Neural cell (in vitro differentiated cells): Measurements from ENCODE around the gene CPA1. TPM values are rescaled to one million over a fixed set of nuclear protein-coding genes. Genes with fewer than 3 reads are reported as not detected.

Source experiments
- H2AFZ ChIP-seq: fragments of 200-600, 300-800 bp; sonication (generic), shearing (Covaris generic); 2 replicates; pipeline ENCODE4 v1.6.0; 2014; ENCODE audit warnings: low read depth, mild to moderate bottlenecking, antibody characterized with exemption, low read length, moderate library complexity
- H3F3A ChIP-seq: fragments of 200-600 bp; shearing (Covaris generic); 2 replicates; pipeline ENCODE4 v1.6.1; 2016; ENCODE audit warnings: mild to moderate bottlenecking, moderate library complexity, mixed read lengths, antibody characterized with exemption, low read length; ENCODE audit not compliant: insufficient read depth, poor library complexity, severe bottlenecking
- H3K27ac ChIP-seq: fragments of 200-600, 300-800 bp; sonication (generic), shearing (Covaris generic); 2 replicates; pipeline ENCODE4 v1.5.1; 2014; ENCODE audit warnings: mild to moderate bottlenecking, low read length, moderate library complexity
- H3K27me3 ChIP-seq: fragments of 300-800, 200-600 bp; sonication (generic), shearing (Covaris generic); 2 replicates; pipeline ENCODE4 v1.6.0; 2014; ENCODE audit warnings: mild to moderate bottlenecking, low read depth, low read length, moderate library complexity; ENCODE audit not compliant: insufficient read depth
- H3K36me3 ChIP-seq: fragments of 300-800, 200-600 bp; sonication (generic), shearing (Covaris generic); 2 replicates; pipeline ENCODE4 v1.5.1; 2014; ENCODE audit warnings: mild to moderate bottlenecking, antibody characterized with exemption, low read length, moderate library complexity; ENCODE audit not compliant: insufficient read depth
- H3K4me2 ChIP-seq: fragments of 300-800, 200-600 bp; sonication (generic), shearing (Covaris generic); 2 replicates; pipeline ENCODE4 v1.6.0; 2014; ENCODE audit warnings: mild to moderate bottlenecking, low read length
- H3K4me3 ChIP-seq: fragments of 300-800, 200-600 bp; sonication (generic), shearing (Covaris generic); 2 replicates; pipeline ENCODE4 v1.5.1; 2014; ENCODE audit warnings: mild to moderate bottlenecking, low read length, moderate library complexity
- H3K79me2 ChIP-seq: fragments of 200-600 bp; shearing (Covaris generic); replicated peaks from 2 replicates; pipeline ENCODE4 v1.6.0; 2014; ENCODE audit warnings: mild to moderate bottlenecking, low read length, moderate library complexity; ENCODE audit not compliant: insufficient read depth
- H3K9ac ChIP-seq: fragments of 300-800, 200-600 bp; sonication (generic), shearing (Covaris generic); 2 replicates; pipeline ENCODE4 v1.6.1; 2016; ENCODE audit warnings: mild to moderate bottlenecking, low read length, mixed read lengths
- H3K9me2 ChIP-seq: fragments of 200-600 bp; shearing (Covaris generic); 2 replicates; pipeline ENCODE4 v1.6.1; 2016; ENCODE audit warnings: mild to moderate bottlenecking, low read length, mixed read lengths; ENCODE audit not compliant: insufficient read depth
- H3K9me3 ChIP-seq: fragments of 200-600, 300-800 bp; sonication (generic), shearing (Covaris generic); 2 replicates; pipeline ENCODE4 v1.6.1; 2016; ENCODE audit warnings: mild to moderate bottlenecking, mixed run types, low read length, moderate library complexity, mixed read lengths
- H4K20me1 ChIP-seq: fragments of 200-600 bp; shearing (Covaris generic); 2 replicates; pipeline ENCODE4 v1.6.1; 2016; ENCODE audit warnings: mild to moderate bottlenecking, mixed run types; ENCODE audit not compliant: insufficient read depth
- EP300 ChIP-seq: fragments of 450-650 bp; conservative IDR thresholded peaks from 2 replicates; pipeline ENCODE4 v1.6.1; 2014; ENCODE audit warnings: antibody characterized with exemption, mild to moderate bottlenecking, moderate library complexity; ENCODE audit not compliant: poor library complexity, severe bottlenecking
- EZH2 ChIP-seq: fragments of 200-600, 300-800 bp; shearing (Covaris generic), sonication (generic); IDR thresholded peaks from 2 replicates; pipeline ENCODE4 v1.6.1; 2014; ENCODE audit warnings: antibody characterized with exemption, low read length, borderline replicate concordance, mild to moderate bottlenecking; ENCODE audit not compliant: insufficient read depth, poor library complexity, severe bottlenecking
- MXI1 ChIP-seq: fragments of 450-650 bp; conservative IDR thresholded peaks from 2 replicates; pipeline ENCODE4 v1.6.1; 2014; ENCODE audit warnings: antibody characterized with exemption, mild to moderate bottlenecking; ENCODE audit not compliant: poor library complexity, severe bottlenecking
- POLR2AphosphoS5 ChIP-seq: IDR thresholded peaks from 2 replicates; pipeline ENCODE4 v1.6.1; 2012
- RAD21 ChIP-seq: fragments of 450-650 bp; conservative IDR thresholded peaks from 2 replicates; pipeline ENCODE4 v1.6.1; 2014; ENCODE audit warnings: antibody characterized with exemption, mild to moderate bottlenecking, moderate library complexity
- REST ChIP-seq: IDR thresholded peaks from 2 replicates; pipeline ENCODE4 v1.6.1; 2012; ENCODE audit warnings: borderline replicate concordance
- SMC3 ChIP-seq: fragments of 450-650 bp; conservative IDR thresholded peaks from 2 replicates; pipeline ENCODE4 v1.6.1; 2014; ENCODE audit warnings: antibody characterized with exemption, mild to moderate bottlenecking, moderate library complexity; ENCODE audit not compliant: poor library complexity
- TAF1 ChIP-seq: IDR thresholded peaks from 2 replicates; pipeline ENCODE4 v1.6.1; 2012; ENCODE audit warnings: low read depth
- polyA plus RNA-seq: library from polyadenylated mRNA; depleted of rRNA; stranded (reverse); fragments of >200 nt; gene quantifications from 2 replicates; pipeline ENCODE4 v1.2.3, GENCODE V29; 2014
- TF ChIP-seq, protein P1 (sequence below): fragments of 450-650 bp; IDR thresholded peaks from 2 replicates; pipeline ENCODE4 v1.5.1; 2014; ENCODE audit warnings: antibody characterized with exemption, mild to moderate bottlenecking, moderate library complexity; ENCODE audit not compliant: poor library complexity, severe bottlenecking

Gene CPA1
- polyA plus RNA-seq, 1 donor from 2014 or later = not detected

DNA sequence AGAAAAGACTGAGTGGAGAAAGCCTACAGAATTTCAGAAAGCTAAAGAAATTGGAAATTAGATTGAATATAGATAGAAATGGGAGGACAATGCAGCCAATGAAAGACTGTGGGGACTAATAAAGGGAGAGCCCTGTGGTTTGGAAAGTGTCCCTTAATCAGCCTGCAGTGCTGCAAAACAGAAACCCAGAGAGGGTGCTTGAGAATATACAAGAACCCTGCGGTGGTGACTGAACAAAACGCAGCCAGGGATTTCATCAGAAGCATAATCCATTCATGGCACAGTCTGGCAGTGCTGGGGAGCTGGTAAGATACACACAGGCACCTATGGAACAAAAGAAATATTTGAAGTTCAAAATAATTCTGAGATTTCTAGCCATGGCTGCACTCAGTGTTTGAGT, 41.4 kb downstream of the CPA1 start:
- Histone ChIP-seq H3K9me2 (no peaks in the 10 kb centered on the region), H3K27me3 (no peaks in the 10 kb centered on the region), H3K9me3 (no peaks in the 10 kb centered on the region), H2AFZ (peak overlapping the region; percentile 15), H3K27ac (peak overlapping the region; percentile 68), H4K20me1 (no peaks in the 10 kb centered on the region), H3K9ac (peak overlapping the region; percentile 29), H3K4me2 (peak overlapping the region; percentile 20), H3K79me2 (peaks cover 23% of the 10 kb centered on the region), H3F3A (no peaks in the 10 kb centered on the region), H3K36me3 (no peaks in the 10 kb centered on the region), H3K4me3 (peak overlapping the region; percentile 12)
- no peak for TF ChIP-seq MXI1
- TF ChIP-seq SMC3 = no peak
- no peak for TF ChIP-seq REST
- TF ChIP-seq POLR2AphosphoS5 = no peak
- no peak for TF ChIP-seq EP300
- no peak for TF ChIP-seq EZH2
- no peak for TF ChIP-seq TAF1

GRCh38 chr7:130423501-130424037, 43.3 kb downstream of the CPA1 start:
- no peaks in the 10 kb centered on the region for H3K36me3 ChIP-seq
- H3K9me2 ChIP-seq = no peaks in the 10 kb centered on the region
- TF ChIP-seq RAD21 = no peak
- TF ChIP-seq REST = no peak
- no peak for TF ChIP-seq TAF1
- TF ChIP-seq EP300 = no peak
- no peak for TF ChIP-seq MXI1
- TF ChIP-seq EZH2 = no peak
- TF ChIP-seq SMC3 = no peak
- TF ChIP-seq, protein P1, sequence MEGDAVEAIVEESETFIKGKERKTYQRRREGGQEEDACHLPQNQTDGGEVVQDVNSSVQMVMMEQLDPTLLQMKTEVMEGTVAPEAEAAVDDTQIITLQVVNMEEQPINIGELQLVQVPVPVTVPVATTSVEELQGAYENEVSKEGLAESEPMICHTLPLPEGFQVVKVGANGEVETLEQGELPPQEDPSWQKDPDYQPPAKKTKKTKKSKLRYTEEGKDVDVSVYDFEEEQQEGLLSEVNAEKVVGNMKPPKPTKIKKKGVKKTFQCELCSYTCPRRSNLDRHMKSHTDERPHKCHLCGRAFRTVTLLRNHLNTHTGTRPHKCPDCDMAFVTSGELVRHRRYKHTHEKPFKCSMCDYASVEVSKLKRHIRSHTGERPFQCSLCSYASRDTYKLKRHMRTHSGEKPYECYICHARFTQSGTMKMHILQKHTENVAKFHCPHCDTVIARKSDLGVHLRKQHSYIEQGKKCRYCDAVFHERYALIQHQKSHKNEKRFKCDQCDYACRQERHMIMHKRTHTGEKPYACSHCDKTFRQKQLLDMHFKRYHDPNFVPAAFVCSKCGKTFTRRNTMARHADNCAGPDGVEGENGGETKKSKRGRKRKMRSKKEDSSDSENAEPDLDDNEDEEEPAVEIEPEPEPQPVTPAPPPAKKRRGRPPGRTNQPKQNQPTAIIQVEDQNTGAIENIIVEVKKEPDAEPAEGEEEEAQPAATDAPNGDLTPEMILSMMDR = no peak
- TF ChIP-seq POLR2AphosphoS5 = no peak
- no peak overlapping the region for H3K4me3 ChIP-seq
- H3K9me3 ChIP-seq = no peaks in the 10 kb centered on the region
- H3K79me2 ChIP-seq = peaks cover 23% of the 10 kb centered on the region
- H3F3A ChIP-seq = no peaks in the 10 kb centered on the region
- H3K4me2 ChIP-seq = no peak overlapping the region
- no peak overlapping the region for H3K9ac ChIP-seq
- H3K27ac ChIP-seq = no peak overlapping the region
- no peaks in the 10 kb centered on the region for H4K20me1 ChIP-seq
- no peaks in the 10 kb centered on the region for H3K27me3 ChIP-seq
- no peak overlapping the region for H2AFZ ChIP-seq
